T-helper 1 cell treated with Interleukin-12 subunit alpha and Interleukin-12 subunit beta and Interleukin-4 antibody, amounts not matched to agents 30 μg/mL and 1 μg/mL, for 36 hours (primary cell): ENCODE data around the gene FEZ2.

Source experiments
- H3K27ac Mint-ChIP-seq: one replicate; pipeline ENCODE4 v1.8.0; 2021; ENCODE audit warnings: mild to moderate bottlenecking, mixed read lengths
- H3K27me3 Mint-ChIP-seq: one replicate; pipeline ENCODE4 v1.8.0; 2021; ENCODE audit warnings: low read depth, mixed read lengths
- H3K36me3 Mint-ChIP-seq: one replicate; pipeline ENCODE4 v1.8.0; 2021; ENCODE audit warnings: low read depth, mixed read lengths
- H3K4me1 Mint-ChIP-seq: one replicate; pipeline ENCODE4 v1.8.0; 2021; ENCODE audit warnings: low read depth, mixed read lengths
- H3K4me3 Mint-ChIP-seq: one replicate; pipeline ENCODE4 v1.8.0; 2021; ENCODE audit warnings: mild to moderate bottlenecking, moderate library complexity, mixed read lengths
- H3K9me3 Mint-ChIP-seq: one replicate; pipeline ENCODE4 v1.8.0; 2021; ENCODE audit warnings: mixed read lengths

FEZ2 gene

GRCh38 chr2:36561237-36561944 is 36.6 kb downstream of the FEZ2 start:
- H3K4me3 Mint-ChIP-seq: no peak overlapping the region
- peaks cover 8% of the 10 kb centered on the region for H3K36me3 Mint-ChIP-seq
- no peaks in the 10 kb centered on the region for H3K9me3 Mint-ChIP-seq
- peaks cover 12% of the 10 kb centered on the region for H3K4me1 Mint-ChIP-seq
- H3K27me3 Mint-ChIP-seq: no peaks in the 10 kb centered on the region
- no peak overlapping the region for H3K27ac Mint-ChIP-seq

- H3K36me3 Mint-ChIP-seq: peaks cover 8% of the 10 kb centered on the region
- peaks cover 12% of the 10 kb centered on the region for H3K4me1 Mint-ChIP-seq
- no peaks in the 10 kb centered on the region for H3K27me3 Mint-ChIP-seq
- H3K27ac Mint-ChIP-seq: no peak overlapping the region
- H3K4me3 Mint-ChIP-seq: no peak overlapping the region
- no peaks in the 10 kb centered on the region for H3K9me3 Mint-ChIP-seq
Observed at GRCh38 chr2:36560726-36561125, 37.2 kb downstream of the FEZ2 start.

- peaks cover 12% of the 10 kb centered on the region for H3K4me1 Mint-ChIP-seq
- H3K27ac Mint-ChIP-seq: no peak overlapping the region
- H3K27me3 Mint-ChIP-seq: no peaks in the 10 kb centered on the region
- no peaks in the 10 kb centered on the region for H3K9me3 Mint-ChIP-seq
- no peak overlapping the region for H3K4me3 Mint-ChIP-seq
- peaks cover 7% of the 10 kb centered on the region for H3K36me3 Mint-ChIP-seq
Observed at GRCh38 chr2:36559221-36559942, 38.6 kb downstream of the FEZ2 start.

GRCh38 chr2:36556842-36557241 is 41.1 kb downstream of the FEZ2 start:
- H3K4me1 Mint-ChIP-seq: no peaks in the 10 kb centered on the region
- H3K9me3 Mint-ChIP-seq: no peaks in the 10 kb centered on the region
- no peak overlapping the region for H3K4me3 Mint-ChIP-seq
- H3K36me3 Mint-ChIP-seq: peaks cover 6% of the 10 kb centered on the region
- H3K27me3 Mint-ChIP-seq: no peaks in the 10 kb centered on the region
- no peak overlapping the region for H3K27ac Mint-ChIP-seq

GRCh38 chr2:36555789-36556188 is 42.2 kb downstream of the FEZ2 start:
- Mint-ChIP-seq H3K27me3 (no peaks in the 10 kb centered on the region), H3K4me1 (no peaks in the 10 kb centered on the region), H3K9me3 (no peaks in the 10 kb centered on the region), H3K36me3 (peaks cover 6% of the 10 kb centered on the region), H3K27ac (no peak overlapping the region), H3K4me3 (no peak overlapping the region)

GRCh38 chr2:36554531-36554930 is 43.4 kb downstream of the FEZ2 start:
- Mint-ChIP-seq H3K9me3 (no peaks in the 10 kb centered on the region), H3K27ac (no peak overlapping the region), H3K27me3 (no peaks in the 10 kb centered on the region), H3K4me1 (peaks cover 3% of the 10 kb centered on the region), H3K36me3 (peaks cover 10% of the 10 kb centered on the region), H3K4me3 (no peak overlapping the region)

GRCh38 chr2:36553683-36554082 is 44.3 kb downstream of the FEZ2 start:
- Mint-ChIP-seq H3K9me3 (no peaks in the 10 kb centered on the region), H3K36me3 (peaks cover 16% of the 10 kb centered on the region), H3K4me3 (no peak overlapping the region), H3K27ac (no peak overlapping the region), H3K4me1 (peaks cover 10% of the 10 kb centered on the region), H3K27me3 (no peaks in the 10 kb centered on the region)

GRCh38 chr2:36550006-36550405 is 48.0 kb downstream of the FEZ2 start:
- Mint-ChIP-seq H3K36me3 (peaks cover 24% of the 10 kb centered on the region), H3K4me1 (peaks cover 14% of the 10 kb centered on the region), H3K27ac (peak overlapping the region; percentile 38)

GRCh38 chr2:36549165-36549574 is 48.8 kb downstream of the FEZ2 start:
- H3K27me3 Mint-ChIP-seq: no peaks in the 10 kb centered on the region
- H3K27ac Mint-ChIP-seq: peak overlapping the region; percentile 82
- peaks cover 14% of the 10 kb centered on the region for H3K4me1 Mint-ChIP-seq
- peaks cover 22% of the 10 kb centered on the region for H3K36me3 Mint-ChIP-seq
- peak overlapping the region; percentile 35 for H3K4me3 Mint-ChIP-seq
- H3K9me3 Mint-ChIP-seq: no peaks in the 10 kb centered on the region

More at GRCh38 chr2:36550006-36550405, 48.0 kb downstream of the FEZ2 start:
- H3K4me3 Mint-ChIP-seq: no peak overlapping the region
- H3K9me3 Mint-ChIP-seq: no peaks in the 10 kb centered on the region
- no peaks in the 10 kb centered on the region for H3K27me3 Mint-ChIP-seq

GRCh38 chr2:36547906-36548305 is 50.1 kb downstream of the FEZ2 start:
- peaks cover 14% of the 10 kb centered on the region for H3K4me1 Mint-ChIP-seq
- H3K27ac Mint-ChIP-seq: no peak overlapping the region
- no peaks in the 10 kb centered on the region for H3K9me3 Mint-ChIP-seq
- H3K36me3 Mint-ChIP-seq: peaks cover 22% of the 10 kb centered on the region
- no peaks in the 10 kb centered on the region for H3K27me3 Mint-ChIP-seq
- H3K4me3 Mint-ChIP-seq: no peak overlapping the region

GRCh38 chr2:36545871-36546416 is 52.0 kb downstream of the FEZ2 start:
- Mint-ChIP-seq H3K36me3 (peaks cover 22% of the 10 kb centered on the region), H3K4me3 (no peak overlapping the region), H3K4me1 (peaks cover 14% of the 10 kb centered on the region), H3K27ac (no peak overlapping the region), H3K9me3 (no peaks in the 10 kb centered on the region), H3K27me3 (no peaks in the 10 kb centered on the region)

GRCh38 chr2:36544638-36545338 is 53.2 kb downstream of the FEZ2 start:
- H3K27me3 Mint-ChIP-seq: no peaks in the 10 kb centered on the region
- no peak overlapping the region for H3K4me3 Mint-ChIP-seq
- peaks cover 19% of the 10 kb centered on the region for H3K36me3 Mint-ChIP-seq
- H3K4me1 Mint-ChIP-seq: peaks cover 11% of the 10 kb centered on the region
- H3K9me3 Mint-ChIP-seq: no peaks in the 10 kb centered on the region
- H3K27ac Mint-ChIP-seq: no peak overlapping the region

GRCh38 chr2:36541891-36542595 is 55.9 kb downstream of the FEZ2 start:
- H3K4me3 Mint-ChIP-seq: no peak overlapping the region
- H3K9me3 Mint-ChIP-seq: no peaks in the 10 kb centered on the region
- H3K27ac Mint-ChIP-seq: no peak overlapping the region
- peaks cover 4% of the 10 kb centered on the region for H3K36me3 Mint-ChIP-seq
- H3K27me3 Mint-ChIP-seq: no peaks in the 10 kb centered on the region
- H3K4me1 Mint-ChIP-seq: no peaks in the 10 kb centered on the region
